ENCODE data around the gene CAMK4.
"Not testable (repeated sequence)": the region's sequence is repeated elsewhere in the genome, so short reads cannot be mapped to it uniquely, and the experiment has no call there.

Gene CAMK4

GRCh38 chr5:111261610-111262009 is 37.4 kb downstream of the CAMK4 start:
- no peak for DNase-seq

- no peak for DNase-seq
Measured at GRCh38 chr5:111262153-111262552, 38.0 kb downstream of the CAMK4 start.

- no peak for DNase-seq
Measured at GRCh38 chr5:111262815-111263214, 38.6 kb downstream of the CAMK4 start.

- DNase-seq: no peak
Measured at GRCh38 chr5:111266491-111266890, 42.3 kb downstream of the CAMK4 start.

GRCh38 chr5:111268300-111268699 is 44.1 kb downstream of the CAMK4 start:
- DNase-seq: no peak

GRCh38 chr5:111271885-111272284 is 47.7 kb downstream of the CAMK4 start:
- DNase-seq: no peak

- DNase-seq: no peak
Measured at GRCh38 chr5:111277061-111277460, 52.9 kb downstream of the CAMK4 start.

- DNase-seq: no peak
Measured at GRCh38 chr5:111278858-111279504, 54.8 kb downstream of the CAMK4 start.

GRCh38 chr5:111280282-111280951 is 56.2 kb downstream of the CAMK4 start:
- peak; percentile 9 for DNase-seq

- no peak for DNase-seq
Measured at GRCh38 chr5:111282798-111283197, 58.6 kb downstream of the CAMK4 start.

- no peak for DNase-seq
Measured at GRCh38 chr5:111284825-111285224, 60.6 kb downstream of the CAMK4 start.

- no peak for DNase-seq
Measured at GRCh38 chr5:111294551-111294950, 70.4 kb downstream of the CAMK4 start.

GRCh38 chr5:111295649-111296048 is 71.5 kb downstream of the CAMK4 start:
- no peak for DNase-seq

GRCh38 chr5:111296570-111296969 is 72.4 kb downstream of the CAMK4 start:
- DNase-seq: no peak

GRCh38 chr5:111299067-111299481 is 74.9 kb downstream of the CAMK4 start:
- no peak for DNase-seq

GRCh38 chr5:111299831-111300432 is 75.7 kb downstream of the CAMK4 start:
- no peak for DNase-seq

GRCh38 chr5:111301264-111301663 is 77.1 kb downstream of the CAMK4 start:
- DNase-seq: no peak

- not testable (repeated sequence) for DNase-seq
Measured at GRCh38 chr5:111302043-111302442, 77.9 kb downstream of the CAMK4 start.

GRCh38 chr5:111308951-111309350 is 84.8 kb downstream of the CAMK4 start:
- DNase-seq: no peak

- no peak for DNase-seq
Measured at GRCh38 chr5:111309384-111309783, 85.2 kb downstream of the CAMK4 start.

- no peak for DNase-seq
Measured at GRCh38 chr5:111310711-111311620, 86.8 kb downstream of the CAMK4 start.

GRCh38 chr5:111311666-111312065 is 87.5 kb downstream of the CAMK4 start:
- DNase-seq: no peak

- DNase-seq: no peak
Measured at GRCh38 chr5:111313017-111313724, 89.0 kb downstream of the CAMK4 start.

All from NCI-H1092 (cell line).